ENCODE data around the gene MPPED1. TPM values are rescaled to one million over a fixed set of nuclear protein-coding genes. Genes with fewer than 3 reads are reported as not detected.

The MPPED1 gene
- total and polyA plus RNA-seq, 2 donors (not counting 1 experiment from before 2014, with no cell fraction given): 0.13 TPM; not detected in 1

DNA sequence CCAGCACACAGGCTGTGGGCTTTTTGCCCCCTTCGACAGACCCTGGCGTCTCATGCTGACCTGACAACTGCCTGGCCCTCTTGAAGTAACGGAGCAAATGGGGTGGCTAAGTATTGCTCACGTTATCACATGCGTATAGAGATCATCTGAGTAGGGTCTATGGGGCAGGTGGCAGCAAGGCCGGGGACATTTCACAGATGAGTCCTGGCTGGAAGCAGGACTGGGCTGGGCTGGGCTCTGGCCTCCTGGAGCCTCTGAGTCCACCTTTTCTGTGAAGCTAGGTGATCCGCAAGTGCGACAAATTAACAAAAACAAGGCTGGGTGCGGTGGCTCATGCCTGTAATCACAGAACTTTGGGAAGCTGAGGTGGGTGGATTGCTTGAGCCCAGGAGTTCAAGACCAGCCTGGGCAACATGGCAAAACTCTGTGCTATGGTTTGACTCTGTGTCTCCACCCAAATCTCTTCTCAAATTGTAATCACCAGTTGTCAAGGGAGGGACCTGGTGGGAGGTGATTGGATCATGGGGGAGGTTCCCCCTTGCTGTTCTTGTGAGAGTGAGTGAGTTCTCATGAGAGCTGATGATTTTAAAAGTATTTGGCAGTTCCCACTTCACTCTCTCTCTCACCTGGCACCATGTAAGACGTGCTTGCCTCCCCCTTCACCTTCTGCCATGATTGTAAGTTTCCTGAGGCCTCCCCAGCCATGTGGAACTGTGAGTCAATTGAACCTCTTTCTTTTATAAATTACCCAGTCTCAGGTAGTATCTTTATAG lies 122.0 kb downstream of the MPPED1 start:
- Mint-ChIP-seq H3K9me3 (ENCODE audit: insufficient read depth) (no peaks in the 10 kb centered on the region), H3K27ac (no peak overlapping the region), H3K27me3 (peaks cover 16% of the 10 kb centered on the region), H3K4me1 (no peaks in the 10 kb centered on the region), H3K4me3 (no peak overlapping the region)
- no peak overlapping the region for H3K4me3 ChIP-seq (ENCODE audit: control extremely low read depth in 1 of 5, extremely low read depth in 1 of 5, insufficient read depth in 1 of 5, low read depth in 2 of 5, low read length in 4 of 5)
- no peak overlapping the region for H2AFZ ChIP-seq (ENCODE audit: insufficient read depth, low read depth, low read length, poor library complexity, severe bottlenecking)
- TF ChIP-seq, protein P1, sequence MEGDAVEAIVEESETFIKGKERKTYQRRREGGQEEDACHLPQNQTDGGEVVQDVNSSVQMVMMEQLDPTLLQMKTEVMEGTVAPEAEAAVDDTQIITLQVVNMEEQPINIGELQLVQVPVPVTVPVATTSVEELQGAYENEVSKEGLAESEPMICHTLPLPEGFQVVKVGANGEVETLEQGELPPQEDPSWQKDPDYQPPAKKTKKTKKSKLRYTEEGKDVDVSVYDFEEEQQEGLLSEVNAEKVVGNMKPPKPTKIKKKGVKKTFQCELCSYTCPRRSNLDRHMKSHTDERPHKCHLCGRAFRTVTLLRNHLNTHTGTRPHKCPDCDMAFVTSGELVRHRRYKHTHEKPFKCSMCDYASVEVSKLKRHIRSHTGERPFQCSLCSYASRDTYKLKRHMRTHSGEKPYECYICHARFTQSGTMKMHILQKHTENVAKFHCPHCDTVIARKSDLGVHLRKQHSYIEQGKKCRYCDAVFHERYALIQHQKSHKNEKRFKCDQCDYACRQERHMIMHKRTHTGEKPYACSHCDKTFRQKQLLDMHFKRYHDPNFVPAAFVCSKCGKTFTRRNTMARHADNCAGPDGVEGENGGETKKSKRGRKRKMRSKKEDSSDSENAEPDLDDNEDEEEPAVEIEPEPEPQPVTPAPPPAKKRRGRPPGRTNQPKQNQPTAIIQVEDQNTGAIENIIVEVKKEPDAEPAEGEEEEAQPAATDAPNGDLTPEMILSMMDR (IDR thresholded peaks at IDR 0.05): no peak
- TF ChIP-seq EZH2 (IDR thresholded peaks at IDR 0.05; ENCODE audit: borderline replicate concordance, insufficient read depth, low read depth, low read length, poor library complexity, severe bottlenecking): no peak
- no peaks in the 10 kb centered on the region for H3K36me3 ChIP-seq (replicated peaks in 1 of 2; ENCODE audit: control extremely low read depth in 1 of 2, control insufficient read depth in 1 of 2, extremely low read depth in 1 of 2, insufficient read depth in 2 of 2, low read length in 1 of 2)
- H3K27me3 ChIP-seq (replicated peaks in 1 of 4; ENCODE audit: control extremely low read depth in 1 of 4, control insufficient read depth in 3 of 4, insufficient read depth in 4 of 4, low read length in 3 of 4): no peaks in the 10 kb centered on the region
- DNase-seq: no peak
- no peaks in the 10 kb centered on the region for H3K79me2 ChIP-seq (ENCODE audit: control insufficient read depth, insufficient read depth, low read length)
- intact Hi-C loops (cut with micrococcal nuclease): no loop called here
- no peaks in the 10 kb centered on the region for H4K20me1 ChIP-seq (ENCODE audit: control insufficient read depth, insufficient read depth, low read length, poor library complexity, severe bottlenecking)
- no peak overlapping the region for H3K9ac ChIP-seq (ENCODE audit: low read length)
- no peak overlapping the region for H3K4me2 ChIP-seq (replicated peaks; ENCODE audit: low read depth, low read length, poor library complexity, severe bottlenecking)
- WGBS (ENCODE audit: insufficient coverage): 95% methylated on average over 9 of the region's 10 CpGs
- ChIA-PET POLR2A (no interaction called here), CTCF (no interaction called here)
- H3K27ac ChIP-seq (ENCODE audit: low read length in 2 of 2): no peak overlapping the region
- ATAC-seq (ENCODE audit: low read depth): no peak
- H3K4me1 ChIP-seq (ENCODE audit: control insufficient read depth in 2 of 2, insufficient read depth in 2 of 2, low read length in 2 of 2): no peaks in the 10 kb centered on the region
- peaks cover 0 to 9% (median 0%) of the 10 kb centered on the region in 3 donors for H3K9me3 ChIP-seq (ENCODE audit: control extremely low read depth in 1 of 3, control insufficient read depth in 2 of 3, insufficient read depth in 1 of 3, low read length in 2 of 3)

DNA sequence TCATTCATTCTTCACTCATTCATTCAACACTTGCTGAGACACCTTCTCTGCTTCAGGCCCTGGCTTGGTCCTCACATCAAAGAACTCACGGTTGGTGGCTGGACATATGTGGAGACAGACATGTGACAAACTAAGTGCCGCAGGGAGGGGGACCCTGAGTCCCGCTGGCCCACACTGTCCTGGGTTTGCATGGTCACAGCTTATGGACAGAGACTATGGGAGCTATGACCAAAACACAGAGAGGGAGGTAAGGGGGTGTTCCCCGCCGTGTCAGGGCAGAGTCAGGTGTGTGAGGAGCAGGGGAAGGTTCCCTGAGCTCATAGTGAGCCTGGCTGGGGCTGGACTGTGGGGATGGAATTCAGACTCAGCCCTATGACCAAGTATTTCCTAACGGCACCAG lies 123.1 kb downstream of the MPPED1 start:
- H3K4me2 ChIP-seq (replicated peaks; ENCODE audit: low read depth, low read length, poor library complexity, severe bottlenecking): no peak overlapping the region
- intact Hi-C loops (cut with micrococcal nuclease): no loop called here
- POLR2A ChIA-PET: no interaction called here
- H3K36me3 ChIP-seq (replicated peaks in 1 of 2; ENCODE audit: control extremely low read depth in 1 of 2, control insufficient read depth in 1 of 2, extremely low read depth in 1 of 2, insufficient read depth in 2 of 2, low read length in 1 of 2): no peaks in the 10 kb centered on the region
- Mint-ChIP-seq H3K27me3 (peaks cover 18% of the 10 kb centered on the region), H3K27ac (no peak overlapping the region), H3K4me3 (no peak overlapping the region), H3K4me1 (no peaks in the 10 kb centered on the region), H3K9me3 (ENCODE audit: insufficient read depth) (no peaks in the 10 kb centered on the region)
- CTCF ChIA-PET: no interaction called here
- WGBS (ENCODE audit: insufficient coverage): 92% methylated on average over 5 of the region's 6 CpGs
- H3K4me1 ChIP-seq (ENCODE audit: control insufficient read depth in 2 of 2, insufficient read depth in 2 of 2, low read length in 2 of 2): no peaks in the 10 kb centered on the region
- DNase-seq (no peak), ATAC-seq (ENCODE audit: low read depth) (no peak)
- no peak overlapping the region for H3K9ac ChIP-seq (ENCODE audit: low read length)
- TF ChIP-seq, protein P1 (IDR thresholded peaks at IDR 0.05): no peak
- no peak for TF ChIP-seq EZH2 (IDR thresholded peaks at IDR 0.05; ENCODE audit: borderline replicate concordance, insufficient read depth, low read depth, low read length, poor library complexity, severe bottlenecking)
- H3K27ac ChIP-seq (ENCODE audit: low read length in 2 of 2): no peak overlapping the region
- H4K20me1 ChIP-seq (ENCODE audit: control insufficient read depth, insufficient read depth, low read length, poor library complexity, severe bottlenecking): no peaks in the 10 kb centered on the region
- no peaks in the 10 kb centered on the region for H3K79me2 ChIP-seq (ENCODE audit: control insufficient read depth, insufficient read depth, low read length)
- H3K4me3 ChIP-seq (ENCODE audit: control extremely low read depth in 1 of 5, extremely low read depth in 1 of 5, insufficient read depth in 1 of 5, low read depth in 2 of 5, low read length in 4 of 5): no peak overlapping the region
- H2AFZ ChIP-seq (ENCODE audit: insufficient read depth, low read depth, low read length, poor library complexity, severe bottlenecking): no peak overlapping the region
- H3K9me3 ChIP-seq (ENCODE audit: control extremely low read depth in 1 of 3, control insufficient read depth in 2 of 3, insufficient read depth in 1 of 3, low read length in 2 of 3): peaks cover 0 to 9% (median 0%) of the 10 kb centered on the region in 3 donors
- H3K27me3 ChIP-seq (replicated peaks in 1 of 4; ENCODE audit: control extremely low read depth in 1 of 4, control insufficient read depth in 3 of 4, insufficient read depth in 4 of 4, low read length in 3 of 4): no peaks in the 10 kb centered on the region

Measured in B cell (primary cell).